Smooth muscle cell of the brain vasculature (primary cell): ENCODE results near the gene RNF169.

Source experiments
- DNase-seq: peaks from one replicate; pipeline ENCODE4 v3.0.0-alpha.2; 2012; ENCODE audit warnings: low read depth, low spot score

RNF169 gene, protein sequence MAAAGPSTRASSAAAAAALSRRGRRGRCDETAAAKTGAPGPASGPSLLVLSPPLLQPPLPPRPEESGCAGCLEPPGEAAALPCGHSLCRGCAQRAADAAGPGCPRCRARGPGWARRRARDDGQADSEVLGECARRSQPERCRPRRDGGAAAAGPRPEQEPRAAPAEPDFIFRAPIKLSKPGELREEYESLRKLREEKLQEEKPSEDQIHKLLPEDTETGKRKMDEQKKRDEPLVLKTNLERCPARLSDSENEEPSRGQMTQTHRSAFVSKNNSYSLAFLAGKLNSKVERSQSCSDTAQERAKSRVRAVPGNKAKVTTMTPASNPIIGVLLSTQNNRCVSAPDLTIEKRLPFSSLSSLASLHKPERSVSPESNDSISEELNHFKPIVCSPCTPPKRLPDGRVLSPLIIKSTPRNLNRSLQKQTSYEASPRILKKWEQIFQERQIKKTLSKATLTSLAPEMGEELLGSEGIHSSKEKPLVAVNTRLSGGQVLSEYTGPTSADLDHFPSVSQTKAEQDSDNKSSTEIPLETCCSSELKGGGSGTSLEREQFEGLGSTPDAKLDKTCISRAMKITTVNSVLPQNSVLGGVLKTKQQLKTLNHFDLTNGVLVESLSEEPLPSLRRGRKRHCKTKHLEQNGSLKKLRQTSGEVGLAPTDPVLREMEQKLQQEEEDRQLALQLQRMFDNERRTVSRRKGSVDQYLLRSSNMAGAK

DNA sequence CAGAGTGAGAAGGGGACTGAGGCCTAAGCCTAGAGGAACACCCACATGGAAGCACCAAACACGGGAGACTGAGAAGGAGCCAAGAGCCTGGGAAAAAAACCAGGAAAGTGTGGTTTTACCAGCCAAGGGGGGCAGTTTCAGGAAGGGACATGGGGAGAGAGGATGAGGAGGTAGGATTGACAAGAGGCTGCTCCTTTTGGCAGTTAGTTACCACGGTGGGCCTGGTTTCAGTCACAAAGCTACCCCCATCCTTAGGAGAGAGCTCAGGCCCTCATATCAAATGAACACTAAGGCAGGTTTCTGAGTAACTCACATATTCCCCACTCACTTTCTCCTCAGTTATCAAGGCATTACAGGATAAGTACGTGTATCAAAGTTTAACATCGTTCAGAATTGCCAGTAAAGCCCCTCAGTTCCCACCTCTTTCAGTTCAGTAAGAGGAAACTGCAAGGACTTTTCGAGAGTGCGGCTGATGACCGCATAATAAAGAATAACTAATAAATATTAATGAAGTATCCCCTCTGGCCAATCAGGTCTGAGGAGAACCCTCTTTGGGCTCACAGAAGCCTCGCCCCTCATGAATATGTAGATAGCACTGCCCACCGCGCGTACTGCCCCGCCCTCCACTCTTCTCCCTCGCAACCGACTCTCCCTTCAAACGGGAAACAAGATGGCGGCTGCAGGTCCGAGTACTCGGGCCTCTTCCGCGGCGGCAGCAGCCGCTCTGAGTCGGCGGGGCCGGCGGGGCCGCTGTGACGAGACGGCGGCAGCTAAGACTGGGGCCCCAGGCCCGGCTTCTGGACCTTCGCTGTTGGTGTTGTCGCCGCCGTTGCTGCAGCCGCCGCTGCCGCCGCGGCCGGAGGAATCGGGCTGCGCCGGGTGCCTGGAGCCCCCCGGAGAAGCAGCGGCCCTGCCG is at the start of gene RNF169:
Gene RNF169, plus strand, starts transcription at position 639 of the 916 bp plus-strand sequence. Its CDS starts 32 bp downstream, at position 671.
- DNase-seq: peak; percentile 86

DNA sequence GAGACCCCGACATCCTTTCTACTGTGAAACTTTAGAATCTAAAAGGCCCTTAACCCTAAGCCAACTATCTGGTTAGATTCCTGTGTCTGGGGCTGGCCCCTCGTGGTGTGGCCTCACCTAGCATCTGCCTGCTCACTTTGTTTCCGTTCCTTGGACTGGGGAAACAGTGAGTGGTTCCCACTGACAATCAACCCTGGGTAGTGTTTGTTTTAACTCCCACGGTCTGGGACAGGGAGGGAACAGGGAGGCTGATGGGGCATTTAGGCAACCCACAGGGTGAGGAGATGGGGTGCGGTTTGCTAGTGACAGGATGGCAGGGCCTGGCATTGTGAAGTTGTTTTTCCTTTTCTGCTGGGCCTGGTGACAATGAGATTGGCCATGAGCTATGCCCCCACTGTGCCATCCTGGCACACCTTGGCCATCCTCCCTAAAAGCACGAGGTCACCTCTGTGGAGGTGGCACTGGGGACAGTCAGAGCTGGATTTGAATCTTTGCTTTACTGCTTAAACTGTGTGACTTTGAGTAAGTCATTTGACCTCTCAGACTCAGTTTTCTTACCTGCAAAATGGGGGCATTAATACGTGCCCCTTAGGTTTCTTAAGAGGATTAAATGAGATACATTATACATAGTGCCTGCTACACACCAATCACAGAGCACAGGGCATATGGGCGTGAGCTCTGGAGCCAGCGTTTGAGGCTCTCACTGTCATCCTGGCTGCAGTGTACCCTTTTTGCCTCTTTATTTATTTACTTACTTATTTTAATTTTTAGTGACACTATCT is 48.8 kb upstream of the RNF169 start:
- no peak for DNase-seq

DNA sequence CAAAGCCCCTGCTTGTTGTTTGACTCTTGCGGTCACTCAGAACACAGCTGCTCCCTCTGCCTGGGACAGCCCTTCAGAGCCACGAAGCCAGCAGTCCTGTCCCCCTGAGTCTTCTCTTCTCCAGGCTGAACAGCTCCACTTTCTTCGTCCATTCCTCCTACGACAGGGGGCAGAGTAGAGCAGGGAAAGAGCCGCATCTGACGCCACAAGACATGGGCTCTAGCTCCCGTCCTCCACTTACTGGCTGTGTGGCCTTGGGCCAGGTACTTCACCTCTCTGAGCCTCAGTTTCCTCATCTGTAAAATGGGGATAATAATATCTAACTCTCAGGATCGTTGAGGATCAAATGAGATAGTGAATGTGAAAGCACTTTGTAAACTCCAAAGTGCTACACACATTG is 47.3 kb upstream of the RNF169 start:
- no peak for DNase-seq

DNA sequence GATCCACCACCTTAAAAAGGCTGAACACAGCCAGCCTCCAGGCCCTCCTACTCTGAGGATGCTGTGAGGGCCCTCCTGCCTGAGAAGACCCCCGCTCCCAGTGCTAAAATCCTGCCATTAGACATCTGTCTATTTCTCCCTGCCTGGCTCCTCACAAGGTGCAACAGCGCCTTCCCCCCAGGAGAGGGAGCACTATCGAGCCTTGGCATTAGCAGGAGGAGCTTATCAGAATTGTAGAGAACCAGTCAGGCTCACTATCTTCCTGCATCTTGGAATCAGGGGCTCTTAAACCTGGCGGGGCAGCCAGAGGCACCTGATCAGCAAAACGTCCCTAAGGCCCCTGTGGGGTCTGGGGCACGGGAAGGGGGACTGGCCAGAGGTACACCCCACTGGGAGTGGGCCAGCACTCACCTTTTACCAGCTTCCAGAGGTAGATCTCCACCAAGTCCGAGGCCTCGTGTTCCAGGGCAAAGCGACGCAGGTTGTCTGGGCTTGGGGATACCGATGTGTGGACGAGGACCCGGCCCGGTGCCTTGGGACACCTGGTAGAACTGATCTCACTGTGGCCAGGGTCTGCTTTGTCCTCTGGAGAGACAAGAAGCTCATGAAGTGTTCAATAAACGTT is 46.2 kb upstream of the RNF169 start:
- DNase-seq: peak; percentile 37

DNA sequence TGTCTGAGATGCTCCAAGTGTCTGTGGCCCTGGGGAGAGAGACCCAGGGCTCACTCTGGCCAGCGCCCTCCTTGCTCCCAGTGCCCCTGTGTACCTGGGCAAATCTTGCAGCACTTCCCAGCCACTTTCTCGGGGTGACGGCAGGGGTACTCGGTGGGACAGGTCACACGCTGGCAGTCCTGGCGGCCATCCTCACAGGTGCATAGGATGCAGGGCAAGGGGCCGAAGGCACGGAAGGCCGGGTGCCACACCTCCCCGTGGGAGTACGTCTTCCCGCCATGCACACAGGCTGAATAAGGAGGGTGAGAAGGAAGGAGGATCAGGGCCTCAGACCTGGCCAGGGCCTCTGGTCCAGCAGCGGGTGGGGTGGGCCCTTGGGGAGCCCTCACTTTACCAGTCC is 45.4 kb upstream of the RNF169 start:
- DNase-seq: no peak

DNA sequence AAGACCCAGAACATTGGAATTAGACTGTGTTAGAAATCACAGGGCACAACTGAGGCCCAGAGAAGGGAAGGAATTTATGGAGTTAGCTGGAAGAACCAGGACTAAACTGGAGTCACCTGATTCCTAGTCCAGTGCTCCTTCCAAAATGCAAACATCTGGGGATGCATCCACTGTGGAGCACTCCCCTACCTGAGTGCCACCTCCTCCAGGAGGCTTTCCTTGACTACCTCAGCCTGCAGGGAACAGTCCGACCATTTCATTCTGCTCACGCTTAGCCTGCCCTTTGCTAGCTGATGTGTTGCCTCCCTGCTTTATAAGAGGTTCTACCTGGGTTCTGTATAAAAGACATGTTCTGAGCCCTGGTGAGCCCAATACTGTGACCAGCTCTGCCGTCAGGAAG is 41.5 kb upstream of the RNF169 start:
- DNase-seq: no peak

DNA sequence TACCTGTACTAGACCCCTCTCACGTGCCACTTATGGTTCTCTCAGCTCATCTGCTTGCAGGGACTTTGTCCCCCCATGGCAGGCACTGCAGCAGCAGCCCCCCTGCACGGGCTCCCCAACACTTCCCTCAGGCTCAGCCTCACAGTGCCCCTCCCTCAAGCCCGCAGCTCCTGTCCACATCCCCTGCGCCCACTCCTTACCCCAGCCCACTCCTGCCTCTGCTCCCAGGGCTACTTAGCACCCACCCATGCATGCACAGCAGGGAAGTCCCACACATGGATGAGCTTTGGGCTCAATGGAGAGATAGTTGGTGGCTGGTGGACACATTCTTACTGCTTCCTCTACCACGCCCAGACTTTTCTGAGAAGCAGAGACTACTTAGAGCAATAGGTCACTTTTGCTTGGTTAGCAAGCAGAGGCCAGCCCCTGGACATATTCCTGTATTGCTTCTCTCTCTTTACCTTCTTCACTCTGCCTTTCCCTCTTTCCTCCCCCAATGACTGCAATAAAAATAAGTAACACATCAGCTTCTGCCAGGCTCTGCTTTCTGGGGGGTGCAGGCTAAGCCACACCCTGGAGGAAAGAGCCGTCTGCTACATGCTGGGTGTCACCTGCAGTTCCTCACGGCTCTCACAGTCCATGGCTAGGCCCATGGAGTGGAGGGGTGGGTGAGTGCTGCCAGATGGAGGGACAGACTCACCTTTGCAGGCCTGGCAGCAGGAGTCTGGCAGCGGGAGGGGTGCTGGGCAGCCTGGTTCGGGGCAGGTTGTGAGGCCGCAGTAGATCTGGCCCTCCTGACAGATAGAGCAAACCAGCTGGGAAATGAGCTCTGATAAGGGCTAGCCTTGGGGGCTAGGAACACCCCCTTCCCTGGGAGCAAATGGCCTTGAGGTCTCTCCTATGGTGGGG is 40.8 kb upstream of the RNF169 start:
- no peak for DNase-seq

DNA sequence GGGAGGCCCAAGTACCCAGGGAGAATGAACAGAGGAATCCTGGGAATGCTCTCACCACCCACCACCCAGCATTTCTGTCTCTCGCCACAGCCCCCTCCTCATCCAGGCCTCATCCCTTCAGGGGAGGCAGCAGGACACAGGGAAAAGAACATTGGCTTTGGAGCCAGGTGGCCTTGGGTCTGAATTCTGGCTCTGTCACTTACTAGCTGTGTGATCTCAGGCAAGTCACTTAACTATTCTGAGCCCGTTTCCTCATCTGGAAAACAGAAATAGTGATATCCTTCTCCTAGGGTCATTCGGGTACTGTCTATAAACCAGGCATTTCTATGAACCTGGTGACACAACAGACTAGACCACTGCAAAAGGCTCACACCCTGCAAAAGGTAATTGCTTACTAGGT is 39.5 kb upstream of the RNF169 start:
- no peak for DNase-seq

DNA sequence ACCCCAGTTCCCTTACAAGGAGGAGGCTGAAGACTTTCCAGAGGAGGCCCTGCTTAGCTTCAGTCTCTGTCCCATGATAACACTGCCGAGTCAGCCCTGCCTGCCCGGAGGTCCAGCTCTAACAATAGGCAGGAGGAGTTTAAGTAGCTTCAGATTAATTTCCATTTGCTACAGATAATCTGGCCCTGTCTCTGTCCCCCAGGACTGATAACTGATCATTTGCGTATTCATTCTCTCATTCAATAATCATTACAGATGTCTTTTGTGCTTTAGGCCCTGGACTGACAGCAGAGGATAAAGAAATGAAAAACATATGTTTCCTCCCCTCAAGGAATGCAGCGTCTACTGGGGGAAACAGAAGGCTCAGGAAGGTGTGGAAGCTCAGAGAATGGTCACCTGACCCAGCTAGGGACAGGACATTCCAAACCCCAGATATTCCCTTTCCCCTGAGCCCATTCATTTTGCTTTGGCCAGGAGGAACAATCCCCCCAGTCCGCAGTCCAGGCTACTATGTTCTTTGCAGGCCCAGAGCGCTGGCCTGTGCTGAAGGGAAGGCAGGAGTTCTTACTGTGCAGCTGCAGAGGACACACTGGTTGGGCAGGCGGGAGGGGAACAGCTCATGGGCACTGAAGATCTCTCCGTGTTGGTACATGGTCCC is 38.2 kb upstream of the RNF169 start:
- DNase-seq: no peak

DNA sequence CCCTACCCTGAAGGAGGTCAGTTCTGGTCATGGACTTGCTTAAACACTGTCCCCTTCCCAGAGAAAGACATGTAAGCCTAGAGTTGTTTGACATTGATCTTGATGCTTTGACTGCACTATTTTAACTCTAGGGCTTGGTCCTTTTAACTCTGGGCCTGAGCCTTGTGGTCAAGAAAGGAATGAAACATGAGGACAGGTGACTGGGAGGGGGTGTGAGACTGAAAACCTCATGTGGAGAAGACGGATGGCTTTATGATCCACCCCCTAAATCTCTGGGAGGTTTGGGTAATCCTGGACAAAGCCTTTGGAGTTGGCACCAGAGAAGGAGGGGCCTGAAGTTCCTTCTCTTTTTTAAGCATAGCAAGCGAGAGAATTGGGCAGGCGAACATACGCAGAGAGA is 35.0 kb upstream of the RNF169 start:
- DNase-seq: no peak

DNA sequence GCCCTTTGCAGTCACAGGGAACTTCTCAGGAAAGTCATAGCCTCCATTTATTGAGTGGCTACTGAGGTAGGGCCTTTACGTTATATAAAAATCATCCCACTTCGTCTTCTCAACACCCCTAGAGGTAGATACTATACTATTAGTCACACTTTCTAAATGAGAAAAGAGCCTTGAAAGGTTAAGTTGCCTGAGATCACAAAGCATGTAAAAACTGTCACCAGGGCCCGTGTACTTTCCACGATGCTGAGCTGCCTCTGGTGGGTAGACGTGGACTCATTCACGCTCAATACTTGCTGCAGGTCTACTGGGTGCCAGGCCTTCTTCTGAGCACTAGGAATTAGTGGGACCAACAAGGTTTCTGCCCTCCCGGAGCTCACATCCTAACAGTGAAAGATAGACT is 33.7 kb upstream of the RNF169 start:
- DNase-seq: no peak

DNA sequence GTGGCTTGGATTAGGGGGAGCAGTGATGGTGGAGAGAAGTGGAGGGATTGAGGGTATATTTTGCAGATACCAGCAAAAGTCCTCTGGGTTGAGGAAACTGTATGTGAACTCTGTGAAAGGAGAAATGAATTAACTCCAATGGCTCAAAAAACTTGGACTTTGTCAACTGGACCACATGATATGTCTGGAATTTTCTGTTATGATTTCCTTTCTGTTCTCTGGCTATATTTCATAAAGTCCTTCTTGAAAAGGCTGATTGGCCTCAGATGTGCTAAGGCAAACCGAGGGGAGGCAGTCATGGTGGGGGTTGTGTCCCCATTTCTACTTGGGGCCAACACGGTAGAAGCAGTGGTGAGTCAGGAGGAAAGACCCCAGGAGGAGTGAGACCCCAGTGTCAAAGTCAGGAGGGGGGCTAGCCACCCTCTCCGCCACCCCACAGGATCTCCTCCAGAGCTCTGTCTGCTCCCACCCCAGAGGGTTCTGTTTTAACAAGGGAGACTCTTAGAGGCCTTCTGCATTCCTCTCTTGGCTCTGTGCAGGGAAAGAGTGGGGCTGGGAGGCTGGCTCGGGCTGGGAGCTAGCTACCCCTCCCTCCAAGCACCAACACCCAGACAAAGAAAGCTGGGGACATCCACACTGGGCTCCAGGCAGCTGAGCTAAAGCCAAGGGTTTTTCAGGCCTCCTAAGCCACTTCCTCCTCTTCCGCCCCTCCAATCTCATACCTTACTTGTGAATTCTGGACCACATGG is 31.3 kb upstream of the RNF169 start:
- DNase-seq: no peak

DNA sequence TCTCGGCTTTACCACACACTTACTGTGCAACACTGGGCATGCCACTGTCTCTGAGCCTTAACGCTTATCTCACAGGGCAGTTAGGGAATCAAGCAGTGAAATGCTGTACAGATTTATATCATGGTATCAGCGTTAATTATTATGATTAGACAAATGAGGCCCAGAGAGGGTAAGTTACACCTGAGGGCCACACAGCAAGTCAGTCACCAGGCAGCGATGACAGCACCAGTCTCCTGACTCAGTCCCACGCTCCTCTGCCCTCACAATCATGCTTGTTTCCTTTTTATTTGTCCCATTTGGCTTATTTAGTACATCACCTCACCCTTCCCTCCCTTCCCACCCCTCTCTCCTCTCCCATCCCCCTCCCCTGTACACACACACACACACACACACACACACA is 29.6 kb upstream of the RNF169 start:
- DNase-seq: no peak

DNA sequence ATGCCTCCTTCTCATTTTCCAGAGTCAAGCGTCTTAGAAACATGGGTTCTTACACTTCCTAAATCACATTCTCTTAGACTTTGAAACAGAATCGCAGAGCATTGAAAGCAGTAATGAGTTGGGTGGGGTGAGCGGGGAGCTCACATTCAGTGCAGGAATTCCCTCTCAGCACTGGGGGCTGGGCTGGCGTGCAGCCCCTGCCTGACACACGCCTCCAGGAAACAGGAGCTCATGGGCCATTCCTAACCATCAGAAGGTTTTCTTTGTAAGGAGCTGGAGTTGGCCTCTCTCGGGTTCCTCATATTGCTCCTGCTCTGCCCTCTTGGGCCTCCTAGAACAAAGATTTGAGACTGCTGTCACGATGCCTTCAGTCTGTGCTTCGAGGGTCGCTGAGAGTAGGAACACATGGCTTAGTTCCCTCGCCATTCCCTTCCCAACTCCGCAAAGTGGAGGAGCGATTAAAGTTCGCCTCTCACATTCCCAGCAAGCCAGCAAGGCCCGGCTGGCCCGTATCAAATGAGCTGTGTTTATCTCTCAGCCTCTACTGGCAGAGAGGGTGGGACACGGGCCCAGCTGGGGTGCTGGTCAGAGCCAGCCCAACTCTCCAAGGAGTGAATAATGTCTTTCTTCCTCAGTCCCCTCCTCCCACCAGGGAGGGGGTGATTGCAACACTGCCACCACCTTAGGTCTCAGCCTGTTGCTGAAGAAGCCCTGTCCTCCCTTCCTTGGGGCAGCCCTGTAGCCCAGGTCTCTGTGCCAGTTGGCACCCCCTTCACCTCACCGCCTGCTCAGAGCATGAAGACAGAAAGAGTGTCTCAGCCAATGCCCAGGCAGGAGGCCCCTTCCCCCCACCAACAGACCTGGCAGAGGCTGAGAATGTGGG is 27.8 kb upstream of the RNF169 start:
- no peak for DNase-seq

DNA sequence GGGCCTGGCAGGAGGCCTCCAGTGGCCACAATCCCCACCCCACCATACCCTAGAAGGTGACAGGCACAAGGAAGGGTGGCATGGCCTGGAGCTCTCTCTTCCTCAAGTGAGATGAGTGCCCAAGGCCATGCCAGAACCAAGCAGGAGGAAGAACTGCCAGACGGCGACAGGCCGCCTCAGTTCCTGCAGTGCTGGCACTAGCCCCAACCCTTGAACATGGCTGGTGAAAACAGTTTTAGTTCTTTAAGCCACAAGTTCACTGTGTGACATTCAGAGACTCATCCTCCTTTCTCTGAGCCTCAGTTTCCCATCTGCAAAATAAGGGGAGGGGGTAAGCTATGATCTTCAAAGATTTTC is 27.2 kb upstream of the RNF169 start:
- DNase-seq: no peak

DNA sequence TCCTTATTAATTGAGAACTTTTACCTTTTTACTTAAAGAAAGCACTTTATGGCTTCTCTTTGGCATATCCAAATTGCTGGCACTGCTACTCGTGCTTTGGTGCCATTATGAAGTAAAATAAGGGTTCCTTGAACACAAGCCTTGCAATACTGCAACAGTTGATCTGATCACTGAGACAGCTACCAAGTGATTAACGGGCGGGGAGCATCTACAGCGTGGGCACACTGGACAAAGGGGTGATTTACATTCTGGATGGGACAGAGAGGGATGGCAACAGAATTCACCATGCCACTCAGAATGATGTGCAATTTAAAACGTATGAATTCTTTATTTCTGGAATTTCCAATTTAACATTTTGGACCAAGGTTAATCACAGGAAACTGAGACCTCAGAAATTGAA is 25.1 kb upstream of the RNF169 start:
- DNase-seq: no peak

DNA sequence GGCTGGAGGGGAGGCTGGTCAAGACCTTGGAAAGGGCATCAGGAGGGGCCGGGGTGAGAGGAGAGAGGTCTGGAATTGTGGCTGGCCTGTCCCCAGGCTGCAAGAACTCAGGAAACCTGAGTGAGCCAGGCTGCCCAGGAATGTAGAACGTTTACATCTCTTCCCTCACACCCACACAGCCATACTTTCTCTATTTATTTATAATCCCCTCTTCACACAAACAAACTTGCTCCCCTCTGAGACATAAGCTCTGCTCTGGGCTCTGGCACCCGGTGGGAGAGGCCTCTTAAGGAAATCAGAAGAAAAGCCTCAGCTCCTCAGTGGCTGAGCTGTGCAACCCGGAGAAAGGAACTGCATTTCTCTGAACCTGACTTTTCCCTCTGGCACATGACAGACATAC is 22.9 kb upstream of the RNF169 start:
- DNase-seq: no peak
